LoVo (cell line): ENCODE results near the gene SH3RF2.
"Not testable (repeated sequence)": the region's sequence is repeated elsewhere in the genome, so short reads cannot be mapped to it uniquely, and the experiment has no call there.

Source experiments
- DNase-seq: peaks from one replicate; pipeline ENCODE4 v3.0.0-alpha.2; 2016; ENCODE audit warnings: low spot score

SH3RF2 gene, protein sequence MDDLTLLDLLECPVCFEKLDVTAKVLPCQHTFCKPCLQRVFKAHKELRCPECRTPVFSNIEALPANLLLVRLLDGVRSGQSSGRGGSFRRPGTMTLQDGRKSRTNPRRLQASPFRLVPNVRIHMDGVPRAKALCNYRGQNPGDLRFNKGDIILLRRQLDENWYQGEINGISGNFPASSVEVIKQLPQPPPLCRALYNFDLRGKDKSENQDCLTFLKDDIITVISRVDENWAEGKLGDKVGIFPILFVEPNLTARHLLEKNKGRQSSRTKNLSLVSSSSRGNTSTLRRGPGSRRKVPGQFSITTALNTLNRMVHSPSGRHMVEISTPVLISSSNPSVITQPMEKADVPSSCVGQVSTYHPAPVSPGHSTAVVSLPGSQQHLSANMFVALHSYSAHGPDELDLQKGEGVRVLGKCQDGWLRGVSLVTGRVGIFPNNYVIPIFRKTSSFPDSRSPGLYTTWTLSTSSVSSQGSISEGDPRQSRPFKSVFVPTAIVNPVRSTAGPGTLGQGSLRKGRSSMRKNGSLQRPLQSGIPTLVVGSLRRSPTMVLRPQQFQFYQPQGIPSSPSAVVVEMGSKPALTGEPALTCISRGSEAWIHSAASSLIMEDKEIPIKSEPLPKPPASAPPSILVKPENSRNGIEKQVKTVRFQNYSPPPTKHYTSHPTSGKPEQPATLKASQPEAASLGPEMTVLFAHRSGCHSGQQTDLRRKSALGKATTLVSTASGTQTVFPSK

DNA sequence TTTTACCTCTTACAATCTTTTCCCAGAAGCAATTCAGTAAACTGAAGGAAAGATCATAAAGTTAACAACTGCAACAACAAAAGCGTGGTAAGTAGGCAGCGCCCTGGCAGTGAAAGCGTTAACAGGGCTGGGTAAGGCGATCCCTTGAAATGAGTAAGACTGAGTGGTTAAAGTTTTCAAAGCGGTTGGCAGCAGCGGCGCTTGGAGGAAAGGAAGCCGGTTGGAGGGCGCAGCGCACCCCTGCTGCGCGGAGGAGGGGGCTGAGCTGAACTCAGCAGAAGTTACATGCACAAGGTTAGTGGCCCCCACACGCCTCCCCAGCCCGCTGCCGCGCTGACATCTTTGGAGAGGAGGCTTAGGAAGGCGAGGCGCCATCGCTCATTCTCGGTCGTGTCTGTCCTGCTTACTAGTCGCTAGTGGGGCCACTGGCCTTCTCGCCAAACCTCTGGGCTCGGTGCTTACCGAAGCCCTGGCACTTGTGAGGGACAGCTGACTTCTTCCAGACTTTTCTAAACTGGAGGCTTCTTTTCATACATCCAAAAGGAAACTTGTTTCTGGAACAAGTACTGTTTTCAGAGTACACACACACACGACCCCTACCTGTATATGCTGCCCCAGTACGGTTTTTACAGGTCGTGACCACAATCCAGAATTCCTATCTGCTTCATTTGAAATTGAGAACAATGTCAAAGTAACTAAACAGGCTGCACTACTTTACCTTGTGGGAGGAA lies at the start of gene SH3RF2:
Gene SH3RF2 (plus strand): TSS at position 178 of the 731 bp plus-strand sequence. CDS start 1,351 bp downstream, outside the sequence.
- peak; percentile 93 for DNase-seq

DNA sequence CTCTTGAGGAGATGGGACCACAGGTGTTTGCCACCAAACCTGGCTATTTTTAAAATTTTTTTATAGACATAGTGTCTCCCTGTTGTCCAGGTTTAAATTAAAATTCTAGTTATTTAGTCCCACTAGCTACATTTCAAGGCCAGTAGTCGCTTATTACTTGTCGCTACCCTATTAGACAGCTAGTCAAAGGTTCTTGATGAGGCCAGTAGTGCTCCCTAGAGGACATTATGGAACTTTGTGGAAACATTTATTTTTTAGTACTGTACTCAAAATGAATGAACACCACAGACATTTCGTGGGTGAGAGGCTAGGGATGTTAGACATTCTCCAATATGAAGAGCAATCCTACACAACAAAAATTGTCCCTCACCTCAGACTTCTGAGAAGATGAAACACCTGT lies 49.2 kb upstream of the SH3RF2 start:
- DNase-seq = no peak

DNA sequence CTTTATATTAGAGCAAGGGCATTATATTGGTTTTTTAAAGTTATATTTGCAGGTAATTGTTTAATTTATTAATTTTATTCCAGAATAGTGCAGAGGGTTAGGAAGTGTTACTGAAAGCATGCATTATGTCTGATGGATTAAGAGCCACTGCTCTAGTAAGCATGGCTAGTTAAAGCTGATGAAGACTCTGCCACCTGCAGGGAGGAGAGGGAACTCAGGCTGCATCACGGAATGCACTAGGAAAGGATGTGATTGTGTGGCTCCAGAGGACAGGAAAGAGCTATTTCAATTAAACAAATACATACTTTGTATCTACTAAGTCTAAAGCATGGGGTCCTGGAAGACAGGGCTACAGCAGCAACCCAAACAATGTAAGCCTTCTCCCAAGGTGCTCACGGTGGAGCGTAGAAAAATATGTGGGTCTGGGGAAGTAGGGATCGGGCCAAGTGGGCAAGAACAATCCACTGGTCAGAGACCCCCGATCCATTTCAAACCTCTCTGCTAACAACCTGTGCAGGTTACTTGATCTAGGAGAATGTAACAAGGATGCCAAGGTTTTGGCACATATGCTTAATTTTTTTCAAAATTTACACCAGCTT lies 48.3 kb upstream of the SH3RF2 start:
- peak; percentile 69 for DNase-seq

DNA sequence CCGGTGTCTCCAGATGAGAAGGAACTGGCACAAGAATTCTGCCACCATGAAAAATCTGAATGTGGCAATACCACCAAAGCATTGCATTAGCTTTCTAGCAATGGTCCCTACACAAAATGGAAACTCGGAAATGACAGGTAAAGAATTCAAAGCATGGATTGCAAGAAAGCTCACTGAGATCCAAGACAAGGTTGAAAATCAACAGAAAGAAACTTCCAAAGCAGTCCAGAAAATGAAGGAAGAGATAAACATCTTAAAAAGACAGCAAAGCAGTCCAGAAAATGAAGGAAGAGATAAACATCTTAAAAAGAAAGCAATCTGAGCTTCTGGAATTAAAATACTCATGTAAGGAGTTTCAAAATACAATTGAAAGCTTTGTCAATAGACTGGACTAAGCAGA lies 46.8 kb upstream of the SH3RF2 start:
- DNase-seq = no peak

DNA sequence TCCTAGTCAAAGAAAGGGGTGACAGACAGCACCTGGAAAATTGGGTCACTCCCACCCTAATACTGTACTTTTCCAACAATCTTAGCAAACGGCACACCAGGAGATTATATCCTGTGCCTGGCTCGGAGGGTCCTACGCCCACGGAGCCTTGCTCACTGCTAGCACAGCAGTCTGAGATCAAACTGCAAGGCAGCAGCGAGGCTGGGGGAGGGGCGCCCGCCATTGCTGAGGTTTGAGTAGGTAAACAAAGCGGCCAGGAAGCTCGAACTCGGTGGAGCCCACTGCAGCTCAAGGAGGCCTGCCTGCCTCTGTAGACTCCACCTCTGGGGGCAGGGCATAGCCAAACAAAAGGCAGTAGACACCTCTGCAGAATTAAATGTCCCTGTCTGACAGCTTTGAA lies 45.0 kb upstream of the SH3RF2 start:
- not testable (repeated sequence) for DNase-seq

DNA sequence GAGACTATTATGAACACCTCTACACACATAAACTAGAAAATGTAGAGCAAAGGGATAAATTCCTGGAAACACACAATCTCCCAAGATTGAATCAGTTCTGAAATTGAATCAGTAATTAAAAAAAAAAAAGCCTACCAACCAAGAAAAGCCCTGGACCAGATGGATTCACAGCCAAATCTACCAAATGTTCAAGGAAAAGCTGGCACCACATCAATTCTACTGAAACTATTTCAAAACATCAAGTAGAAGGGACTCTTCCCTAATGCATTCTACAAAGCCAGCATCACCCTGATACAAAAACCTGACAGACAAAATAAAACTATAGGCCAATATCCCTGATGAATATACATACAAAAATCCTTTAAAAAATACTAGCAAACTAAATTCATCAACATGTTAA lies 38.2 kb upstream of the SH3RF2 start:
- DNase-seq = no peak

DNA sequence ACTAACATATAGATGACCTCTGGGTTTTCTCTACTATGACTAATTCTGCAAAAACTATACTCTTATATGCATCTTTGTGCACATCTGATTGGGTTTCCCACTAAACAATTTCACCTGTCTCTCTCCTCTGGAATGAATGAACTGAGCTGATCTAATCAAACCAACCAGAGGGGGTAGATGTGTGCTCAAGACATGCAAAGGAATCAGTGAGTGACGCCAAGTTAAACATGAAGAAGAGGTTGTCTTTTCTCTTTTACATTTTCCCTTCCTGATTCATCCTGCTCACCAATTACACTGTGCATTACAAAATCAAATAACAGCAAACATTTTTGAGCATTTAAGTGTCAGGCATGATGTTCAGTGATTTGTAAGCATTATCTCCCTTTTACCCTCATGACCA lies 34.0 kb upstream of the SH3RF2 start:
- no peak for DNase-seq

DNA sequence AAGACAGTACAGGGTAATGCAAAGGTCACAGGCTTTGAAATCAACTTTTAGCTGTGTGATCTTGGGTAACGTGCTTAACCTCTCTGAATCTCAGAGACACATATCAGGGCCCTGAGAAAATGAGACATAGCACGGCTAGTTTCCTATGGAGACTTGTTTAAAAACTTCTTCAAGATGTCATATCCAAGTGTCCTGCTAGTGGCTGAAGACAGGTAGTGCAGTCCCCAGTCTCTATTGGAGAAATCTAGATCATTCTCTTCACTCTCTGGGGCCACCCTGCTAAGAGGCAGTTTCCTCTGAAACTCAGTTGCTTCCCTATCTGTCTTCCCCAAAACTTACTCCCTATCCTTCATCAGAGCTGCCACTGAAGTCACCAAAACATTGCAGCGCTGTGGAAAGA lies 33.3 kb upstream of the SH3RF2 start:
- no peak for DNase-seq

DNA sequence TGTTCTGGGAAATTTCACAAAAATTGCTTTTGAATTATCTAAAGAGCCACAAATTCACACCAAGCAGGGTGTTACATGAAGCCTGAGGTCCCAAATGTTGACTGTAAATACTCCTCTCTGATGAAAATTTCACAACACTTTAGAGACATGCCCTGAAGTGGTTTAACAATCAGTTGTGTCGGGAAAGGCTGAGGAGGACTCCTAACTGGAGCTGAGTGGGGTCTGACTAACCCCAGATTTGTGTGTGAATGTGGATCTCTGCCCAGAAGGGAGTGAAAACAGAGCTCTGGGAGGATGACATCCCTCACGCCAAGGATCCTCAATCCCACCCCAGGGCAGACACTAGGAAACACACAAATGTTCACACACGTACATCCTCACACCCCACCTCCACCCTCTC lies 32.5 kb upstream of the SH3RF2 start:
- DNase-seq = no peak

DNA sequence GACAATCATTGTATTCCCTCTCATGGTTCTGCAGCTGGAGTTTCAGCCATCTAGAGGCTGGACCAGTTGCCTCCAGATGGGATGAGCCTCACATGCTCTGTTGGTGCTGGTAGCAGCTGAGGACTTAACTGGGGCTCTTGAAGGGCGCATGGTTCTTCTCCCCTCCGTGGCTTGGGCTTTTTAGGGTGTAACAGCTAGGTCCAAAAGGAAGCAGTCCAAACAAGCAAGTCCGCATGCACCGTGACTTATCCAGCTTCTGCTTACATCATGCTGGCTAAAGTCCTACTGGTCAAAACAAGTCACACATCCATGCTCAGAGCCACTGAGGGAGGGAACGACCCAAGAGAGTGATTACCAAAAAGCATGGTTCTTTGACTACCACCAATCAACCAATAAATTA lies 31.6 kb upstream of the SH3RF2 start:
- no peak for DNase-seq

DNA sequence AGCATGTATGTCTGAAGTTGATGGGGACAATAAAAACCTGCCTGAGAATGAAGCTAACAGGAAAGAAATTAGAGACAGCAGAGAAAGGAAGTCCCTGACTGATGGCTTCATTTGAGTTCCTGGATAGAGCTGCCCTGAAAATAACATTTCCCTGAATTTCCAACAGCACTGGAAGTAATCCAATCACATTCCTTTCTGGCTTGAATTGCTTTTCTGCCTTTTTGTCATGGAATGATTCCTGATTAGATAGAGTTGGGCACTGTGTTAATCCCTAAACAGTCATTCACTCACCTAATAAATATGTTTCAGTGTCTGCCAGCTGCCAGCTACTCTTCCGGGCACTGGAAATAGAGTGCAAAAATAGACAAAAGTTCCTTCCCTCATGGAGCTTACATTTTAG lies 30.0 kb upstream of the SH3RF2 start:
- no peak for DNase-seq

DNA sequence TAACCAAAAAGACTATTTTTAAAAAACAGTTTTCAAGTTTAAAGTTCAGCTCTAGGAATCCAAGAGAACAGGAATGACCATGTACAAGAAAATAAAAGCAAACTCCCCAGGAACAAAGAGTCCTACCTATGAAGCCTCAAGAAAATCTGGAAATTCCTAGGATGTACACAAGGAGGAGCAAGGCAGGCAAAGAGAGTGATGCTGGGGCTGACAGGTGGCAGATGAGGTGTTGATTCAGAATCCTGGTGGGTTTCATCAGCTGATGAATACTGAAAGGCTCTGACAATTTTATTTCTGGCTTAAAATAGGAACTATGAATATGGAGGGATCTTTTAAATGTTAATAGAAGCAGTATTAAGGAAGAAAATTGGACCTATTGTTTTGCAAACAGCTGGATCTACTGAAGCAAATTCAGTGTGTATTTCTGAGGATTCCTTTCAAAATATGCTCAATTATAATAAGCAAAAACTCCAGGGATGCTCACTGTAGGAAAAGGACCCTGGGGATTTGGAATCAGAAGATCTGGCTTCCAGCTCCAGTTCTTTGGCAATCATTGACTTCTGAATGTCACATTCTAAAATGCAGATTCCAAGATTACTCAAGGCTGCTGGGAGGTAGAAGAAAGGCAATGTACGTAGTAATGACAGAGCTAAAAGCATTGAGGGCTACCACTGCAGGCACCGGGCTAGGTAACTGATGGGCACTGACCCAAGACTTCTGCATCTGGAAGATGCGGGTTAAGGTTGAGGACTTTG lies 28.0 kb upstream of the SH3RF2 start:
- DNase-seq = peak; percentile 37

DNA sequence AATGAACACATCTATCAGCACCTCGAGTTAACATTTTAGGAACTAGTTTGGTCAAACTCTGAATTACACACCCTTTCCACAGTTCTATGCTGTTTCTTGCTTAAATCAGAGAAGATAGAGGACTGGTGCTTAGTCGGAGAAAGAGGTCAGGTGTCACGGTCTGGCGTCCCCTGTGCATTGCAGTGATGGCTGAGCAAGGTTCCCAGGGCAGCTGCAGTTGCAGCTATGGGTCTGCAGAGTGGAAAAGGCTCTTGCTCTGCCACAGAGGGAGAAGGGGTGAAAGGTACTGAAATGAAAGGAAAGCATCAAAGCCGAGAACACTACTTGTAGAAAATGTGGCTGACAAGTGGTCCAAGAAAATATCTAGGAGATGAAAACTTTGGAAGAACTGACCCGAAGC lies 25.2 kb upstream of the SH3RF2 start:
- DNase-seq = no peak

DNA sequence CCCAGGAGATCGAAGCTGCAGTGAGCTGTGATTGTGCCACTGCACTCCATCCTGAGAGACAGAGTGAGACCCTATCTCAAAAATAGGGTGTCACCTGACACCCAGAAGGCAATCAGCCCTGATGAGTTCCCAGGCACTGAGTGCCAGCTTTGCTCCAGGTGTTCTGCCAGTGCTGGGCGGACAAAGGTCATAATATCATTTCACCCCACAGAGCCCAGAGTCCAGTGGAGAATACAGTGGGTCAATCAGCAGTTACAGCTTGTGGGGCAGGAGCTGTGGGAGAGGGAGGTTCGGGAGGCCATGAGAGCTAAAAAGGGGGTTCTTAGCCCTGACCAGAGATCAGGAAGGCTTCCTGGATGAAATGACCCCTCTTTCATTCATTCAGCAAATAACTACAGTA lies 24.4 kb upstream of the SH3RF2 start:
- no peak for DNase-seq

DNA sequence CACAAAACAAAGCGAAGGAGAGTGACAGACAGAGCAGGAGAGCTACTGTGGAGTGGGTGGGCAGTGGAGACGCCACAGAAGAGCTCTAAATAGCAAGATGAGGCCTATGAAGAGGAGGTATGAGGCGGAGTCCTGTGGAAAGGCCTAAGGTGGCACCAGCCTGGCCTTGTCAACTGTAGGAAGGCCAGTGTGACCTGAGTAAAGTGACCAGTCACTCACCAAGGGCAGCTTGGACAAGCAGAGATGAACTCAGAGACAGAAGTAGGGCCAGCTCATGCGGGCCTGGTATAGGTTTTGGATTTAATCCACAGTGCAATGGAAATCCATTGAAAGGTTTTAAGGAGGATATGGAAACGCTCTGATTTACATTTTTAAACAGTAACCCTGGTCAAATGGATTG lies 23.8 kb upstream of the SH3RF2 start:
- DNase-seq = no peak

DNA sequence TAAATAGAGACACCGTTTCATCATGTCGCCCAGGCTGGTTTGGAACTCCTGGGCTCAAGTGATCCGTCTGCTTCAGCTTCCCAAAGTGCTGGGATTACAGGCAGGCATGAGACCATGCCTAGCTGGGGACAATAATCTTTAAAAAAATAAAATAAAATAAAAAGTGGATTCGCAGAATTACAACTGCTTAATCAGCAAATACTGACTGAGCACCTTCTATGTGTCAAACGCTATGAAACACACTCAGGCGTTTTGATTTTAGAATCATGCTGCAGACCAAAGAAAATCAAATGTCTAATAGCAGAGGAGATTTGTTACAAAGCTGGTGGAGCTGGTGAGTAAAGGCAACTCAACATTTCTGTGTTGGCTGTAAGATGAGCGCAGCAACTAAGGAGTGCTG lies 22.7 kb upstream of the SH3RF2 start:
- no peak for DNase-seq

DNA sequence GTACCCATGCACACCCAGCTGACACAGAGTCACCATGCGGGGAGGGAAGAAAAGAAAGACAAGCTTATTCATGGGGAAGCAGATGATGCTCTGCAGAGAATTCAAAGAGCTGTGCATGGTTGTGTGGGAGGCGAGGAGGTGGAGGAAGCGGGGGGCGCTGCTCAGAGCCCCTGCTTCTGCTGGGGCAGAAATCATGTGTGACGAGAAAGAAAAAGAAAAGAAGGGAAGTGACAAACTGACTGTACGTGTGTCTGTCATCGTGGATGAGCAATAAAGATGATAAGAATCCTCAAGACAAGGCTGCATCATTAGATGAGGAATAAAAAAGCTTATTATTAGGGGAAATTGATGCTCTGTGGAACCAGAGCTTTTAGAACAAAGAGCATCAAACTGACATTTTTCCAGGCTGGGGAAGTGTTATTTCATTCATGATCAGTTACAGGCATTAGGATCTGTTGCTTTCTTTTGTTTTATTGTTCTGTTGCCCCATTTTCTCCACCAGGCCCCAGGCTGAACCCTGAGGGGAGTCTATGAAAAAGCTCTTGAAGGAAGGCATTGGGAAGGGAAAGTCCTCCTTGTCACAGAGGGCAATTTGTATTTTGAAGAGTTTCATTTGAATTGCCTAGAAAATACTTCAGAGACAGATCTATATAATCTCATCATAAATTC lies 20.3 kb upstream of the SH3RF2 start:
- DNase-seq = no peak

DNA sequence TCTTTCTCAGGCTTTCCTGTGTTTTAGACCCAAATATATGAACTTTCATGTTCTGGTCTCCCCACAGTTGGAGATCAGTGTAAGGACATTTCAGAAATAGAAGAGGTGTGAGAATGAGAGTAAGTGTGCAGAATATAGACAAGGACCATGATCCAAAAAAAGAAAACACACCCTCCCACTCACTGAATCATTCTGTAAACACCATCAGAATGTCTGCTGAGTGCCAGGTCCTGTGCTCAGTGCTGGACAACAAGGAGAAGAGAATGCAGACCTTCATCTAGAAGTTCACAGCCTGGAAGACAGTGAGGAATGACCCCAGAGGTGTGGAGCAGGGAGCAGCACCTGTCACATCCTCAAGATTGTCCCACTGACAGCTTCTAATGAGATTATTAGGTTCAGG lies 19.1 kb upstream of the SH3RF2 start:
- no peak for DNase-seq

DNA sequence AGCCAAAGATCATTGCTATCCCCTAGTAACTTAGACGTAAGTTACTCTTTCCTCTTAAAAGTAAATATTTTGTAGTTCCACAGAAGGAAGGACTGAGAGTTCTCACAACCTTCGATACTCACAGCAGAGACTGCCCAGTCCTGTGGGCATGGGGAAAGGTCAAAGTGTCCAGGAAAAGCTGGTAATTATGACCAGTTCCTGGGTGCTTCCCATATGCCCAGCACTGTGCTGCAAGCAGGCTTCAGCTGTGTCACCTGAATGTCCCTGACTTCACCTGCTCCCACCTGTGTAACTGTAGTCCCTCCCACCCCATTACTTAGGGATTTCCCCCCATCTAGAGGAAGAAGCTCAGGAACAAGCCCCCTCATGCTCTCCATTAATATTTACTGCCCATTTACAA lies 18.0 kb upstream of the SH3RF2 start:
- DNase-seq = no peak

DNA sequence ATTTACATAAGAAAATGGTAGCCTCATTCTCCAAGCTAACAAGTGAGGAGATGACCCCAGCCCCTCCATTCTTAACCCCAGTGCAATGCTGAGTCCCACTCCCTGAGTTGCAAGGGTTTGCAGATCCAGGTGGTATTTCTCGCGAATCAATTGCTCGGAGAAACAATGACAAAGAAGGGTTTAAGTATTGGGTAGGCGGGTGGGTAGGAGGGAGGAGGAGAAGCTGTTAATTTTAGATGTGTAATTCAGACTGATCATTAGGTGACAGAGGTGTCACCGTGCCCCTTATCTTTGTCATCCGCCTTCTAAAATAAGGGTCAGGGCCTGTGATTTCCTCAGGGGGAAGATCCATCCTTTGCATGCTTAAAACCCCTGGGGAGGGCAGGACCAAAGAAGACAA lies 17.0 kb upstream of the SH3RF2 start:
- DNase-seq = no peak

DNA sequence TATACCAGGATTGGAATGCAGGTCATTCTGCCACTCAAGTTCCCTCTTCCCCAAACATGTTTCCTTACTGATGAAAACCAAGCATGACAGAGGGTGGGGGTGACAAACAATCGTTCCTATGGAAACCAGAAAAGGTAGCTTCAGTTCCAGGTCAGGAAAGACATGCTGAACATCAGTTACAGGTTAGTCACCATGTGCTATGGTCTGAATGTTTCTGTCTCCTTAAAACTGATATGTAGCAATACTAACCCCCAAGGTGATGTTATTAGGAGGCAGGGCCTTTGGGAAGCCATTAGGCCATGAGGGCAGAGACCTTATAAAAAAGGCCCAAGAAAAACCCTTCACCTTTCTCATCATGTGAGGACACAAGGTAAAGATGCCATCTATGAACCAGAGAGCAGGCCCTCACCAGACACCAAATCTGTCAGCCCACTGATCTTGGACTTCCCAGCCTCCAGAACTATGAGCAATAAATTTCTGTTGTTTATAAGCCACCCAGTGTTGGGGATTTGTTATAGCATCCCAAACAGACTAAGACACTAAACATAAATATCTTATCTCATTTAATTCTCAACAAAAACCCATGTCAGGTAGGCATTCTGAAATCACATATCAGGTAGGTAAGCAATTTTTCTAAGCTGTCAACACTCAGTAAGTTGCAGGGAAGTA lies 15.7 kb upstream of the SH3RF2 start:
- no peak for DNase-seq
